Parathyroid adenoma (tissue), 2 donors: ENCODE data around the gene KLF2.

ENCODE experiments used
- H2AFZ ChIP-seq: fragments of 300-600 bp; sonication (generic); one replicate; pipeline ENCODE4 v1.7.0; 2017; ENCODE audit warnings: antibody characterized with exemption, mild to moderate bottlenecking
- H3K27ac ChIP-seq: fragments of 300-600 bp; sonication (generic); one replicate; pipeline ENCODE4 v1.7.0; 2017
- H3K27me3 ChIP-seq: fragments of 300-600 bp; sonication (generic); one replicate; pipeline ENCODE4 v1.7.0; 2017; ENCODE audit warnings: low read length; ENCODE audit not compliant: control insufficient read depth, insufficient read depth
- H3K36me3 ChIP-seq: fragments of 300-600 bp; sonication (generic); one replicate; pipeline ENCODE4 v1.7.0; 2017; ENCODE audit warnings: low read length; ENCODE audit not compliant: control insufficient read depth, insufficient read depth
- H3K4me1 ChIP-seq: fragments of 300-600 bp; sonication (generic); one replicate; pipeline ENCODE4 v1.7.0; 2017; ENCODE audit warnings: control low read depth
- H3K4me2 ChIP-seq: fragments of 300-600 bp; sonication (generic); one replicate; pipeline ENCODE4 v1.7.0; 2017; ENCODE audit warnings: low read length
- H3K4me3 ChIP-seq: fragments of 300-600 bp; sonication (generic); one replicate; pipeline ENCODE4 v1.7.0; 2017; ENCODE audit warnings: low read depth, low read length
- H3K79me2 ChIP-seq: fragments of 300-600 bp; sonication (generic); one replicate; pipeline ENCODE4 v1.7.0; 2017; ENCODE audit warnings: control low read depth
- H3K9ac ChIP-seq: fragments of 300-600 bp; sonication (generic); one replicate; pipeline ENCODE4 v1.7.0; 2017; ENCODE audit warnings: mild to moderate bottlenecking
- H3K9me3 ChIP-seq: fragments of 300-600 bp; sonication (generic); one replicate; pipeline ENCODE4 v1.7.0; 2017; ENCODE audit warnings: low read length; ENCODE audit not compliant: control insufficient read depth
- TF ChIP-seq, protein P1 (sequence below): fragments of 300-600 bp; sonication (generic); IDR thresholded peaks from one replicate; pipeline ENCODE4 v1.7.0; 2017; ENCODE audit warnings: antibody characterized with exemption, mild to moderate bottlenecking
- donor health status: primary hyperparathyroidism.

The KLF2 gene

DNA sequence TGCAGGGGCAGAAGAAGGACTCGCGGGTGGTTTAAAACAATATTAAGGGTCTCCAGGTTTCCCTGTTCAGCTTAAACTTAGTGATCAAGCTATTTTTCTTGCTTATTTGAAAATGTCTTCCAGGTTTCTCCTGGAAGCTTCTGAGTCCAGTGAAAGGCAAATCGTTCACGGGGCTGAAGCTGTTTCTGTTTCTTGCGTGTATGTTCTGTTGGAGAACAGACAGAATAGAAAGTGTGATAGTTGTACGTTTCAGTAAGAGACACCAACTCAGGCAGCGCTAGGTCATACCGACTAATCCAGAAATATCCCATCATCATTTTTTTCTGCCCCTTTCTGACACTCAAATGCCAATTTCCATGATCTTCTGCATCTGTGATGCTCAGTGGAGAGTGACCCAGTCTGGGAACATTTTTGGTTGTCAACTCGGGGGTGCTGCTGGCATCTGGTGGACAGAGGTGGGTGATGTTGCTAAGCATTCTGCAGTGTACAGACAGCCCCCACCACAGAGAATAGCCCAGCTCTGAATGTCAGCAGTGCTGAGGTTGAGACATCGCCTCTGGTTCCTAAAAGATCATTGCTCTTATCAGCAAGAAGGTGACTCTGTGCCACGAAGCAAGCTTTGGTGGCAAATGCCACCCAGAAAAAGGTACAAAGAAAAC is 4.3 kb downstream of the KLF2 start:
- no peaks in the 10 kb centered on the region for H3K9me3 ChIP-seq
- peak overlapping the region; percentile 56 for H3K27ac ChIP-seq
- peak overlapping the region; percentile 29 for H3K4me3 ChIP-seq
- H2AFZ ChIP-seq: no peak overlapping the region
- H3K4me2 ChIP-seq: peak overlapping the region; percentile 31
- no peaks in the 10 kb centered on the region for H3K79me2 ChIP-seq
- H3K36me3 ChIP-seq: no peaks in the 10 kb centered on the region
- no peak overlapping the region for H3K9ac ChIP-seq
- no peaks in the 10 kb centered on the region for H3K4me1 ChIP-seq
- no peaks in the 10 kb centered on the region for H3K27me3 ChIP-seq
- TF ChIP-seq, protein P1, sequence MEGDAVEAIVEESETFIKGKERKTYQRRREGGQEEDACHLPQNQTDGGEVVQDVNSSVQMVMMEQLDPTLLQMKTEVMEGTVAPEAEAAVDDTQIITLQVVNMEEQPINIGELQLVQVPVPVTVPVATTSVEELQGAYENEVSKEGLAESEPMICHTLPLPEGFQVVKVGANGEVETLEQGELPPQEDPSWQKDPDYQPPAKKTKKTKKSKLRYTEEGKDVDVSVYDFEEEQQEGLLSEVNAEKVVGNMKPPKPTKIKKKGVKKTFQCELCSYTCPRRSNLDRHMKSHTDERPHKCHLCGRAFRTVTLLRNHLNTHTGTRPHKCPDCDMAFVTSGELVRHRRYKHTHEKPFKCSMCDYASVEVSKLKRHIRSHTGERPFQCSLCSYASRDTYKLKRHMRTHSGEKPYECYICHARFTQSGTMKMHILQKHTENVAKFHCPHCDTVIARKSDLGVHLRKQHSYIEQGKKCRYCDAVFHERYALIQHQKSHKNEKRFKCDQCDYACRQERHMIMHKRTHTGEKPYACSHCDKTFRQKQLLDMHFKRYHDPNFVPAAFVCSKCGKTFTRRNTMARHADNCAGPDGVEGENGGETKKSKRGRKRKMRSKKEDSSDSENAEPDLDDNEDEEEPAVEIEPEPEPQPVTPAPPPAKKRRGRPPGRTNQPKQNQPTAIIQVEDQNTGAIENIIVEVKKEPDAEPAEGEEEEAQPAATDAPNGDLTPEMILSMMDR: no peak

DNA sequence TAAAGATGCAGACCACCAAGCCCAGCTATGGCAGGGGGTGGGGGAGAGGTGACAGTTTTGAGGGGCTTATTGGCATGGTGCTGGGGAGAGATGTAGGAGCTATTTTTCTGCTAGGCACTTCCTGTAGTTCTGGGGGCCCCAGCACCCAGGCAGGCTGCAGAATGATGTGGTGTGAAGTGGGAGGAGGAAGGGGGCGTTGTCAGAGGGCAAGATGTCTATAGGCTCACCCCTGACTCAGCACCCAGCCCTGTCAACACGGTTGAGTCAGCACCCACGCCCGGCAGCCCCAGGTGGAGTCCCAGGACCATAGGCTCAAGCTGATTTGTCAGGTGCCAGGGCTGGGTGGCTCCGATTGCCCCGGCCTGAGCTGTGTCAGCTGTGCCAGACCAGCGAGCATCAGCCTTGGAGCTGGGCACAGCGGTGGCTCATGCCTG is 5.8 kb downstream of the KLF2 start:
- H3K9me3 ChIP-seq: no peaks in the 10 kb centered on the region
- no peaks in the 10 kb centered on the region for H3K27me3 ChIP-seq
- H3K4me2 ChIP-seq: no peak overlapping the region
- H3K79me2 ChIP-seq: no peaks in the 10 kb centered on the region
- H3K4me1 ChIP-seq: no peaks in the 10 kb centered on the region
- H3K9ac ChIP-seq: no peak overlapping the region
- H3K4me3 ChIP-seq: no peak overlapping the region
- H3K27ac ChIP-seq: no peak overlapping the region
- no peak overlapping the region for H2AFZ ChIP-seq
- TF ChIP-seq, protein P1: no peak
- H3K36me3 ChIP-seq: no peaks in the 10 kb centered on the region

GRCh38 chr19:16330806-16331690 is 6.4 kb downstream of the KLF2 start:
- H3K36me3 ChIP-seq: no peaks in the 10 kb centered on the region
- H3K9me3 ChIP-seq: no peaks in the 10 kb centered on the region
- H3K4me3 ChIP-seq: no peak overlapping the region
- H3K4me2 ChIP-seq: no peak overlapping the region
- TF ChIP-seq, protein P1: no peak
- H3K4me1 ChIP-seq: no peaks in the 10 kb centered on the region
- H3K27ac ChIP-seq: no peak overlapping the region
- no peak overlapping the region for H3K9ac ChIP-seq
- H2AFZ ChIP-seq: no peak overlapping the region
- H3K27me3 ChIP-seq: no peaks in the 10 kb centered on the region
- no peaks in the 10 kb centered on the region for H3K79me2 ChIP-seq

- H3K27me3 ChIP-seq: no peaks in the 10 kb centered on the region
- no peak overlapping the region for H2AFZ ChIP-seq
- no peaks in the 10 kb centered on the region for H3K36me3 ChIP-seq
- no peak overlapping the region for H3K27ac ChIP-seq
- no peaks in the 10 kb centered on the region for H3K9me3 ChIP-seq
- H3K4me1 ChIP-seq: no peaks in the 10 kb centered on the region
- H3K9ac ChIP-seq: no peak overlapping the region
- H3K4me2 ChIP-seq: no peak overlapping the region
- no peaks in the 10 kb centered on the region for H3K79me2 ChIP-seq
- TF ChIP-seq, protein P1: no peak
- no peak overlapping the region for H3K4me3 ChIP-seq
These were observed 8.5 kb downstream of the KLF2 start for GRCh38 chr19:16333001-16333586.
